SK-N-SH (cell line): Measurements from ENCODE around the gene WASF1. TPM values are rescaled to one million over a fixed set of nuclear protein-coding genes. Genes with fewer than 3 reads are reported as not detected.

ENCODE experiments used
- CTCF ChIA-PET: fragments of 300-600, 350-600 bp; formaldehyde crosslinking; extraction: SDS; loops from one replicate; lab custom pipeline; 2021; lab: Yijun Ruan, JAX
- POLR2A ChIA-PET: fragments of 350-600 bp; sonication (Branson Sonifier 250); formaldehyde crosslinking; extraction: SDS; loops from one replicate; lab custom pipeline; 2020; ENCODE audit warnings: antibody characterized with exemption, inconsistent platforms; lab: Yijun Ruan, JAX
- DNase-seq: peaks from one replicate; pipeline ENCODE4 v3.0.0; 2012
- H2AFZ ChIP-seq: fragments of 200-600 bp; sonication (generic); 2 replicates; pipeline ENCODE4 v1.8.1; 2016; ENCODE audit warnings: antibody characterized with exemption, mild to moderate bottlenecking, low read depth
- H3F3A ChIP-seq: fragments of 200-600 bp; sonication (generic); replicated peaks from 2 replicates; pipeline ENCODE3; 2016; ENCODE audit warnings: antibody characterized with exemption, mild to moderate bottlenecking; ENCODE audit not compliant: insufficient read depth
- H3K27ac ChIP-seq, 2 experiments: fragments of 200-500 bp in 1 of 2; fragments of 200-600 bp in 1 of 2; sonication (Bioruptor generic) in 1 of 2; sonication (generic), shearing (Covaris generic) in 1 of 2; 2 replicates each; pipeline versions ENCODE4 v1.5.1 to v1.6.1; 2014 to 2016; ENCODE audit warnings: low read depth in 2 of 2, inconsistent platforms in 1 of 2, low read length in 1 of 2, mild to moderate bottlenecking in 1 of 2, mixed read lengths in 1 of 2
- H3K27me3 ChIP-seq: fragments of 200-600 bp; sonication (generic), shearing (Covaris generic); 2 replicates; pipeline ENCODE4 v1.6.1; 2016; ENCODE audit warnings: mixed run types; ENCODE audit not compliant: insufficient read depth
- H3K36me3 ChIP-seq, 2 experiments: fragments of 200-500 bp in 1 of 2; fragments of 200-600 bp in 1 of 2; sonication (Bioruptor generic) in 1 of 2; sonication (generic) in 1 of 2; replicated peaks in 1 of 2; 2 replicates each; pipeline versions ENCODE3 to v1.5.1; 2014 to 2016; ENCODE audit warnings: low read length in 1 of 2, mild to moderate bottlenecking in 1 of 2; ENCODE audit not compliant: insufficient read depth in 2 of 2, control insufficient read depth in 1 of 2
- H3K4me1 ChIP-seq, 2 experiments: fragments of 200-500 bp in 1 of 2; fragments of 200-600 bp in 1 of 2; sonication (Bioruptor generic) in 1 of 2; sonication (generic), shearing (Covaris generic) in 1 of 2; 2 replicates each; pipeline versions ENCODE4 v1.5.1 to v1.6.1; 2014 to 2016; ENCODE audit warnings: low read depth in 1 of 2, low read length in 1 of 2, mixed run types in 1 of 2; ENCODE audit not compliant: insufficient read depth in 2 of 2, control insufficient read depth in 1 of 2
- H3K4me2 ChIP-seq: fragments of 200-600 bp; sonication (generic), shearing (Covaris generic); 2 replicates; pipeline ENCODE4 v1.6.1; 2017; ENCODE audit warnings: mixed run types
- H3K4me3 ChIP-seq, 2 experiments: fragments of 200-500 bp in 1 of 2; fragments of 200-600 bp in 1 of 2; sonication (Bioruptor generic) in 1 of 2; sonication (generic), shearing (Covaris generic) in 1 of 2; 2 replicates each; pipeline versions ENCODE4 v1.5.1 to v1.8.1; 2014 to 2016; ENCODE audit warnings: low read depth in 2 of 2, inconsistent platforms in 1 of 2, low read length in 1 of 2, mild to moderate bottlenecking in 1 of 2, mixed read lengths in 1 of 2, moderate library complexity in 1 of 2
- H3K79me2 ChIP-seq: fragments of 200-600 bp; sonication (generic); 2 replicates; pipeline ENCODE4 v1.8.1; 2017; ENCODE audit warnings: mild to moderate bottlenecking; ENCODE audit not compliant: insufficient read depth
- H3K9ac ChIP-seq: fragments of 200-600 bp; sonication (generic); 2 replicates; pipeline ENCODE4 v1.6.1; 2017; ENCODE audit warnings: mixed run types
- H3K9me2 ChIP-seq: fragments of 200-600 bp; sonication (generic); 2 replicates; pipeline ENCODE4 v1.6.1; 2017; ENCODE audit warnings: mixed run types
- H3K9me3 ChIP-seq: fragments of 200-600 bp; sonication (generic); 2 replicates; pipeline ENCODE4 v1.6.1; 2017; ENCODE audit warnings: mixed run types, mild to moderate bottlenecking, moderate library complexity
- H4K20me1 ChIP-seq: fragments of 200-600 bp; sonication (generic); 2 replicates; pipeline ENCODE4 v1.6.1; 2017; ENCODE audit warnings: mild to moderate bottlenecking, mixed run types; ENCODE audit not compliant: insufficient read depth
- CTCF ChIP-seq: fragments of 200-600 bp; sonication (generic); IDR thresholded peaks from 2 replicates; pipeline ENCODE4 v1.6.1; 2017; ENCODE audit warnings: antibody characterized with exemption, mild to moderate bottlenecking, moderate library complexity
- ELF1 ChIP-seq: IDR thresholded peaks from 2 replicates; pipeline ENCODE4 v1.4.0; 2012
- EP300 ChIP-seq, 2 experiments: IDR thresholded peaks; 2 replicates each; pipeline versions ENCODE4 v1.4.0 to v1.6.1; 2012; ENCODE audit warnings: borderline replicate concordance in 1 of 2, low read depth in 1 of 2, low read length in 1 of 2
- EZH2phosphoT487 ChIP-seq: fragments of 200-600 bp; sonication (generic); IDR thresholded peaks from 2 replicates; pipeline ENCODE4 v1.6.1; 2017; ENCODE audit warnings: low read depth, mixed run types, mild to moderate bottlenecking, antibody characterized with exemption, moderate library complexity, borderline replicate concordance
- GATA2 ChIP-seq: sonication (generic); formaldehyde crosslinking; IDR thresholded peaks from 2 replicates; pipeline ENCODE4 v1.5.0; 2020; ENCODE audit warnings: mild to moderate bottlenecking, missing genetic modification reagents
- MEF2A ChIP-seq: IDR thresholded peaks from 2 replicates; pipeline ENCODE4 v1.4.0; 2012; ENCODE audit warnings: low read depth, borderline replicate concordance
- PBX3 ChIP-seq: IDR thresholded peaks from 2 replicates; pipeline ENCODE4; 2012
- POLR2AphosphoS5 ChIP-seq: IDR thresholded peaks from 2 replicates; pipeline ENCODE4 v1.6.1; 2012; ENCODE audit warnings: low read depth, low read length
- RCOR1 ChIP-seq: fragments of 150-350 bp; IDR thresholded peaks from 2 replicates; pipeline ENCODE4 v1.6.1; 2017; ENCODE audit warnings: antibody characterized with exemption, low read length
- YY1 ChIP-seq: IDR thresholded peaks from 2 replicates; pipeline ENCODE4 v1.4.0; 2012; ENCODE audit warnings: low read depth, mild to moderate bottlenecking
- ZBTB33 ChIP-seq: IDR thresholded peaks from 2 replicates; pipeline ENCODE4 v1.4.0; 2012; ENCODE audit warnings: low read depth, borderline replicate concordance
- WGBS: methylation state at CpG from one replicate; pipeline ENCODE4 v1.1.6; 2017; ENCODE audit warnings: low lambda C conversion rate; 5-methylcytosine and 5-hydroxymethylcytosine counted together
- polyA plus RNA-seq, 3 experiments: library from polyadenylated mRNA; depleted of rRNA; stranded (reverse); fragments of >200 nt; gene quantifications; 2 replicates each; pipeline ENCODE4 v1.2.3, GENCODE V29; 2012
- TF ChIP-seq, protein P1 (sequence below): IDR thresholded peaks from 2 replicates; pipeline ENCODE4 v1.6.1; 2012; ENCODE audit warnings: mild to moderate bottlenecking, low read depth, low read length, moderate library complexity
- TF ChIP-seq, protein P2 (sequence below): fragments of 150-350 bp; IDR thresholded peaks from 2 replicates; pipeline ENCODE4 v1.6.1; 2017; ENCODE audit warnings: antibody characterized with exemption, low read length, low read depth, borderline replicate concordance

WASF1 gene
- polyA plus RNA-seq, 1 of the 3 experiments (the other 2 are of a cell fraction): 31.4 TPM

DNA sequence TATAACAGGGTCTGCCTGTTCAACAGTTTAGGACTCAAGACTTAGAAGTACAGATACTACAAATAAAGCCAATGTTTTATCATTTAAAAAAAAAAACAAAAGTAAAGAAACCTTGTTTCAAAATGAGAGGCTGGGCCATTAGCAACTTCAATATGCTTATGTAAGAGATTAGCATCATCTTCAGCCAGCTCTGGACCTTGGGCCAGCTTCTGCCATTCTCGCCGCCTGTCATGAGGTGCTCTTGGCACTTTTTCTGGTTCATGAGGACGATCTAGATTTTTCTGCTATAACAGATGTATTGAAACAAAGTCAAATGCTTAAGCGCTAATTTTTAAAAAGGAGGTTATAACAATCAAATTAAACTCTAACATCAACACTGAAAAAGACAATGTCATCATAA, 74.2 kb downstream of the WASF1 start:
- 97% methylated on average over 4 of the region's 4 CpGs for WGBS
- no peaks in the 10 kb centered on the region for H4K20me1 ChIP-seq
- POLR2A ChIA-PET: no interaction called here

DNA sequence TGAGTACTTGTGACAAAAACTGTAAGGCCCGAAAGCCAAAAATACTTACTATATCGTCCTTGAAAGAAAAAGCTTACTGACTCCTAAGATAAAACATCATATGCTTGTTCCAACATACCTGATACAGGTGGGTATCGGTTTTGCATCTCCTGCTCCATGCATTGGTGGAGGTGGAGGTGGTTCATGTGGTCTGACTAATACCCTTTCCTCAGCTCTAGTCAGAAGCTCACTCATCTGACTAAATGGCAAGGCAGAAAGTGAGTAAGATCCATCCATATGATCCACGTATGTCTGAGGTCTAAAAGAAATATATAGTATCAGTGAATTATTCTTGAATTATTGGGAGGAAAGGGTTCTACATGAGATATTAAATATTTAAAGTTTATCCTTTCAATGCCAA, 76.2 kb downstream of the WASF1 start:
- WGBS: 95% methylated on average over 4 of the region's 4 CpGs
- Histone ChIP-seq H3K9ac (no peak overlapping the region), H3K27me3 (no peaks in the 10 kb centered on the region), H3K4me2 (no peak overlapping the region), H3K36me3 (peaks cover 51 to 83% of the 10 kb centered on the region in 2 experiments), H3K4me1 (no peaks in the 10 kb centered on the region; a peak in 2 of 4 replicates), H3K4me3 (no peak overlapping the region), H3K79me2 (no peaks in the 10 kb centered on the region), H2AFZ (no peak overlapping the region), H3F3A (no peaks in the 10 kb centered on the region), H3K9me3 (no peaks in the 10 kb centered on the region), H3K27ac (no peak overlapping the region), H4K20me1 (no peaks in the 10 kb centered on the region), H3K9me2 (no peaks in the 10 kb centered on the region)
- no peak for DNase-seq
- POLR2A ChIA-PET: no interaction called here
- no peak for TF ChIP-seq ZBTB33
- TF ChIP-seq CTCF: no peak
- TF ChIP-seq, protein P1, sequence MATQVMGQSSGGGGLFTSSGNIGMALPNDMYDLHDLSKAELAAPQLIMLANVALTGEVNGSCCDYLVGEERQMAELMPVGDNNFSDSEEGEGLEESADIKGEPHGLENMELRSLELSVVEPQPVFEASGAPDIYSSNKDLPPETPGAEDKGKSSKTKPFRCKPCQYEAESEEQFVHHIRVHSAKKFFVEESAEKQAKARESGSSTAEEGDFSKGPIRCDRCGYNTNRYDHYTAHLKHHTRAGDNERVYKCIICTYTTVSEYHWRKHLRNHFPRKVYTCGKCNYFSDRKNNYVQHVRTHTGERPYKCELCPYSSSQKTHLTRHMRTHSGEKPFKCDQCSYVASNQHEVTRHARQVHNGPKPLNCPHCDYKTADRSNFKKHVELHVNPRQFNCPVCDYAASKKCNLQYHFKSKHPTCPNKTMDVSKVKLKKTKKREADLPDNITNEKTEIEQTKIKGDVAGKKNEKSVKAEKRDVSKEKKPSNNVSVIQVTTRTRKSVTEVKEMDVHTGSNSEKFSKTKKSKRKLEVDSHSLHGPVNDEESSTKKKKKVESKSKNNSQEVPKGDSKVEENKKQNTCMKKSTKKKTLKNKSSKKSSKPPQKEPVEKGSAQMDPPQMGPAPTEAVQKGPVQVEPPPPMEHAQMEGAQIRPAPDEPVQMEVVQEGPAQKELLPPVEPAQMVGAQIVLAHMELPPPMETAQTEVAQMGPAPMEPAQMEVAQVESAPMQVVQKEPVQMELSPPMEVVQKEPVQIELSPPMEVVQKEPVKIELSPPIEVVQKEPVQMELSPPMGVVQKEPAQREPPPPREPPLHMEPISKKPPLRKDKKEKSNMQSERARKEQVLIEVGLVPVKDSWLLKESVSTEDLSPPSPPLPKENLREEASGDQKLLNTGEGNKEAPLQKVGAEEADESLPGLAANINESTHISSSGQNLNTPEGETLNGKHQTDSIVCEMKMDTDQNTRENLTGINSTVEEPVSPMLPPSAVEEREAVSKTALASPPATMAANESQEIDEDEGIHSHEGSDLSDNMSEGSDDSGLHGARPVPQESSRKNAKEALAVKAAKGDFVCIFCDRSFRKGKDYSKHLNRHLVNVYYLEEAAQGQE: no peak
- TF ChIP-seq ELF1: no peak
- no peak for TF ChIP-seq POLR2AphosphoS5
- CTCF ChIA-PET: no interaction called here

More for the DNA sequence above, 74.2 kb downstream of the WASF1 start:
- no peak overlapping the region for H2AFZ ChIP-seq
- no peaks in the 10 kb centered on the region for H3K79me2 ChIP-seq
- no peaks in the 10 kb centered on the region for H3K27me3 ChIP-seq
- H3K4me2 ChIP-seq: no peak overlapping the region
- peaks cover 48 to 76% of the 10 kb centered on the region in 2 experiments for H3K36me3 ChIP-seq
- DNase-seq: no peak
- H3K4me1 ChIP-seq: peaks cover 0 to 2% of the 10 kb centered on the region in 2 experiments; a peak in 2 of 4 replicates
- H3K9ac ChIP-seq: no peak overlapping the region
- TF ChIP-seq EZH2phosphoT487 (no peak), YY1 (no peak), RCOR1 (no peak), MEF2A (no peak), GATA2 (CRISPR knock-in tag) (no peak), EP300 (IDR thresholded peaks at IDR 0.05; ENCODE audit: borderline replicate concordance in 1 of 2, low read depth in 1 of 2, low read length in 1 of 2) (no peak), PBX3 (no peak)
- TF ChIP-seq, protein P2, sequence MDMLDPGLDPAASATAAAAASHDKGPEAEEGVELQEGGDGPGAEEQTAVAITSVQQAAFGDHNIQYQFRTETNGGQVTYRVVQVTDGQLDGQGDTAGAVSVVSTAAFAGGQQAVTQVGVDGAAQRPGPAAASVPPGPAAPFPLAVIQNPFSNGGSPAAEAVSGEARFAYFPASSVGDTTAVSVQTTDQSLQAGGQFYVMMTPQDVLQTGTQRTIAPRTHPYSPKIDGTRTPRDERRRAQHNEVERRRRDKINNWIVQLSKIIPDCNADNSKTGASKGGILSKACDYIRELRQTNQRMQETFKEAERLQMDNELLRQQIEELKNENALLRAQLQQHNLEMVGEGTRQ: no peak
- no peak overlapping the region for H3K27ac ChIP-seq
- H3F3A ChIP-seq: no peaks in the 10 kb centered on the region
- H3K9me2 ChIP-seq: no peaks in the 10 kb centered on the region
- H3K4me3 ChIP-seq: no peak overlapping the region
- H3K9me3 ChIP-seq: no peaks in the 10 kb centered on the region
- CTCF ChIA-PET: no interaction called here
